Hypothalamus (tissue), 51 donors: ENCODE results near the gene RPS23.
A peak's percentile ranks its signal among the peaks of the same experiment; 100 is the strongest.

Source experiments
- DNase-seq, 51 donors: peaks; one replicate each; lab custom pipeline; 2025; lab: John Stamatoyannopoulos, UW

The RPS23 gene

DNA sequence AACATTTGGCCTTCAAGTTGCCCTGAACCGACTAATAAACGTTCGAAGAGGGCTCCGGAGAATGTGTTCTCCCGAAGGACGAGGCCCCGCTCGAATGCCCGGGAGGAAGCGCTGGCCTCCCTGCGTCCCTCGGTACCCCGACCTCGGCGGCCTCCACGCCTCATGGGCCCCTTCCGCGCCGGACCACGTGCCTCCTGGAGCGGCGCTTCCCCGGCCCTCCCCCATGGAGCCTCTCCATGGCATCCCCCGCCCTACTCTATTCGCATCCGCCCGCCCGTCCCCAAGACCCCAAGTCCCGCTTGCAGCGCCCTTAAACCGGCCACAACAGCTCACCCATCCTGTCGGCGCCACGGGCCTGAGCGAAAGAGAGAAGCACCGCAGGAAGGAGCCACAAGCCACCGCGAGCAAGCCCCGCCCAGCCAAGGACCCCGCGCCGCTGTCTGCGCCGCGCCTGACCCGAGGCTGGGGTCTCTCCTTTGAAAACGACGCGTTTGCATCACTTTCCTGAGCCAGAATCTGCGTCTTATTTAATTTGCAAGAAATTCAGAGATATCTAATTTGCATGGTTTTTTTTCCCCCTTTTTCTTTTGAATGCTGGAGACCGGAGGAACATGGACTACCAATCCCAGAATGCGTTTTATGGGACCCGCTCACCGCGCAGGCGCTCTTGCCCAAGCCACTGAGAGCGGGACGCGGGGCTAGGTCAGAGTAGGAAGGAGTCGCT, at the start of gene RPS23:
TSS of gene RPS23 (minus strand) at position 368 of the 724 bp plus-strand sequence. CDS start at position 337, 31 bp downstream.
- DNase-seq = peak; percentile 47 to 99 (median 88)

- DNase-seq = no peak
Observed at GRCh38 chr5:82327941-82328340, 49.8 kb upstream of the RPS23 start.

DNA sequence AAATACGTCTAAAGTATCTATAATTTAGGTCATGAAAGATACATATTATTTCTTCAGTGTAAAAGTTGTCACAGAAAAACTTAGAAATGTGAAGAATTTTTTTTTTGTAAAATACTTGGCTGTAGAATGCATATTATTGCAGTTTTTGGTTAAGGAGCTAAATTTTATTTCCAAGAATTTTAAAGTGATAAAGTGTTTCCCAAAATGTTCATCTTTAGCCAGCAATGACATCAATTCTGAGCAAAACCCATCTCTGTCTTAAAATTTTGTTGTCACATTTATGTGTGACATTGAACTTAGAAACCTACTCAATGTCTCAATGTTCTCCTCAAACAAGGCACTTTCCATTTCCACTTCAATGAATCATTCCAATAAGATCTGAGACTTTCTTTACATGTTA, 47.8 kb upstream of the RPS23 start:
- DNase-seq = no peak

DNA sequence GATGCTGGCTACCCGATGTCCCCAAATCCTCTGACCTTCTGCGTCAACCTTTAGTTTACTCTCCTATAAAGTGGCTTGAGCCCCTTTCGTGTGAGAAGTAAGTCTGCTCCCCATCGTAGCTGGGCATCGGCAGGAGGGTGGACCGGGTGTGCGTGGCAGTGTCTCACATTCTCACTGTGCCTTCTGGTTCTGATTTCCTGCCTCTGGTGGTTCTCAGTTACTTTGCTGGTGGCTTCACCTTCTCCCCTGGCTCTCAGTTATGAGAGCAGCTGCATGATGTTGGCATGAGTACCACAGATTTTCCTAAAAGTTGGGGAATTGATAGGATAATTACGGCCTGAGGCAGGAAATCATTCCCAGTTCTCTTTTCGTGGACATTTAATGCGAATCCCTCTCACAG, 47.0 kb upstream of the RPS23 start:
- DNase-seq = no peak

DNA sequence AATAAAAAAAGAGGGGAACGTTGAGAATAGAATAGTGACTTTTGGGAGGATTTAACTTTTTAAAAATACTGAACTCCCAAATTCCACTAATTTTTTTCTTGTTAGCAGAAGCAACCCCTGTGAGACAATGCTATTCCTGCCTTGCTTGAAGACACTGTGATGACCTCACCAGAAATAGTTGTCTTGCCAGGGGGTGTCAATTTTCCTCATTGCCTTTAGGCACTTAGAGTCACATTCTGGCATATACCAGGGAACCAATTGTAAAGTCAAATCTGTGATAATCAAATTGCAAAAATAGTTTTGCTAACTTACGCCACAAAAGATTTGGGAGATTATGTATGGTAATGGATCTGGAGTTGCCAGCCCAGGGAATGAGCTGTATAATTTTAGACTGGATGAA, 42.8 kb upstream of the RPS23 start:
- no peak for DNase-seq

GRCh38 chr5:82319651-82320376, 41.7 kb upstream of the RPS23 start:
- DNase-seq = no peak

DNA sequence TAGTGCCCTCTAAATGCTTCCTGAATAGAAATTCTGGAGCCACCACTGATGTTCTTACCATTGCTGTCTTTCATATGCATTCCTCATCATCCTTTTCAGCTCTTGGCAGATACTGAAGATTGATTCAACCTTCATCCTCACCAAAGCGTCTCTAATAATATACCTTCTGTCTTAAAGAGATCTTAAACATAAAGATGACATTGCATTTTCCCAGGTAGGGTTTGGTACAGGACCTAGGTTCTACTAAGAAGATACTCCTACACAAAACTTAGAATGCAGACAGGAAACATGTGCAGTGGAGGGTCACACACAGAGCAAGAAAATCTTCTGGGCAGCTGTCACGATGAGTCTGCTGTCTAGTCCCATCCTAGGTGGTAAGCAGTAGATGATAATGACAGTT, 41.0 kb upstream of the RPS23 start:
- no peak for DNase-seq

DNA sequence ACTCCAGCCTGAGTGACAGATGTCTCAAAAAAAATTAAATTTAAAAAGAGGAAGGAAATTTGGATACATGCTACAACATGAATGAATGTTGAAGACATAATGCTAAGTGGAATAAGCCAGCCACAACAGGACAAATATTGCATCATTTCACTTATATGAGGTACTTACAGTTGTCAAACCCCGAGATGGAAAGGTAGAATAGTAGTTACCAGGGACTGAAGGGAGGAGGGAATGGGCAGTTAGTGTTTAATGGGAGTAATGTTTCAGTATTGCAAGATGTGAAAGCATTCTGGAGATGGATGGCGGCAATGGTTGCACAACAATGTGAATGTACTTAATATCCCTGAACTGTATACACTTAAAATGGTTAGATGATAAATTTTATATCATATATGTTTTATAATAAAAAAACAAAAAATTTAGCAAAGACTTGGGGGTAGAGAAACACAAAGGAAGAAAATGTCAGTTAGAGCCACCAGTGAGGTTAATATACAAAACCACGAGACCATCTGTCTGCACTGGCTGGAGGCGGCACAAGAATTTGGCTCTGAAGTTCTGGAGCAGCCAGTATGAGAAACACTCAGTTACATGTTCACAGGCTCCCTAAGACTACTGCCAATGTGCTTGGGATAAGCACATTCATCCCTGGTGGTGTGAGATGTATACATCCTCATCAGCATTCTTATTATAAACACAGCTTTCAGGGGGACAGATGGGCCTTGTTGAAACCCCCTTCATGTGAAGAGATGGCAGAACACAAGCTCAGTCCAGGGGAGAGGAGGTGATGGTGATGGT, 37.0 kb upstream of the RPS23 start:
- no peak for DNase-seq

DNA sequence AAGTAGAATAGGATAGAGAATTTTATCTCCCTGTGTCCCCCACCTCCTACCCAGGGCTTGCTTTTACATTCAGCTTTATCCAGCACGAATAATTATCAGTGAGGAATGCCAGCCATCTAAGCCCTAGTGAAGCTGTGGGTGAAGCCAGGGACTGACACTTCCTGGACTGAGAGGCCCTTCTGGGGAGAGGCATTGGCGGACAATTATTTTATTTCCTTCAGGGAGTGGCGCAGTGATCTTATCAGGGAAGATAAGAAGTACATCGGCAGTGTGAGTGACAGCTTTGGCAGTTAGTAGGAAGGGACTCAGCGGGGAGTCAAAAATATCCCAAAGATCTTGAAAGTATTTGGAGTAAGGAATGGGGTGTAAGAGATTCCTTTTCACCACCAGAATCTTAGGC, 34.9 kb upstream of the RPS23 start:
- DNase-seq = no peak

GRCh38 chr5:82312373-82312856, 34.3 kb upstream of the RPS23 start:
- DNase-seq = peak in 37 of 51 donors; percentile 1 to 71 (median 35)

DNA sequence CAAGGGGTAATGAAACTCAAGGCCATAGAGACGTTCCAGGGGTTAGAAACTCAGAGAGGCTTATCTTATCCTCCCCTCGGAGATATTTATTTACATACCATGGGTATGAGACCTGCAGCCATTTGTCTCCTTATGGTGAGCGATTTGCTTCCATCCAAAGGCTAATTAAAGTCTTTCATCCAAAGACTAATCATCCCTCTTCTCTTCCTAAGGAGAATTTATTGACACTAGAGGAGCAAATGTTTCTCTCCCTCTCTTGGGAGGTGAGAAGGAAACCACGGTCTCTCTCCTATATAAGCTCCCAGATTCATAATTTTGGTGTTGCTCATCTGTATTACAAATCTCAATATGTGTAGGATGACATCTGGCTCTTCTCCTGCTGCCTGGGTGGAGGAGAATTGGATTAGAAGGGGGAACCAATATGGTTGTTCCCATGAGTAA, 31.0 kb upstream of the RPS23 start:
- no peak for DNase-seq

DNA sequence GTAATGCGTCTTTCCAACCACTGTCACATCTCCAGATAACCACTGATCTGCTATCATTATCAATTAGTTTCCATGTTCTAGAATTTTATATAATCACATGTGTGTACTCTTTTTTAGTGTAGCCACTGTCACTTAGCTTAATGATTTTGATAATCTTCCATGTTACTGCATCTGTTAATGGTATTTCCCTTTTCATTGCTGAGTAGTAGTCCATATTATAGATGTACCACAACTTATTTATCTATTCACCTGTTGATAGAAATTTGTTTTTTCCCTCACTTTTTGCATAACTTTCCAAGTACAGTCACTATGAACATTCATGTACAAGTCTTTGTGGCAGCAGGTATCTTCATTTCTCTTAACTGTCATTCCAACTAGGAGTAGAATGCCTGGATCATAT, 30.3 kb upstream of the RPS23 start:
- no peak for DNase-seq

DNA sequence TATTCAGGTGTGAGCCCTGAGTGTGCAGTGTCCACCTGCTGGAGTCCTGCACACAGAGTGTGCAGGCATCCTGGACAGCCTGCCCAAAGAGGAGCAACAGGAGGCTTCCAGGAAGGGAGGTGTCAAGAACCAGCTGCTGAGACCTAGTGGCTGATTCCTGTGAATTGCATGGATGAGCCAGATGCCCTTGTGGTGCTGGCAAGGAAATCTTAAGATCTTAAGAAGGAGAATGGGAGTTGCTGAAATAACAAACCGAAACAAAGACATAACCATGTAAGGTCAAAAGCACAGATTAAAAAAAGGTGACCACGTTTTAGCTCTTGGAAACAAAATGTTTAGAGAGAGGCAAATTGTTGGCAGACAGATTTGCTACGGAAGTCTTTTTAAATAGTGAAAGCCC, 29.3 kb upstream of the RPS23 start:
- no peak for DNase-seq

DNA sequence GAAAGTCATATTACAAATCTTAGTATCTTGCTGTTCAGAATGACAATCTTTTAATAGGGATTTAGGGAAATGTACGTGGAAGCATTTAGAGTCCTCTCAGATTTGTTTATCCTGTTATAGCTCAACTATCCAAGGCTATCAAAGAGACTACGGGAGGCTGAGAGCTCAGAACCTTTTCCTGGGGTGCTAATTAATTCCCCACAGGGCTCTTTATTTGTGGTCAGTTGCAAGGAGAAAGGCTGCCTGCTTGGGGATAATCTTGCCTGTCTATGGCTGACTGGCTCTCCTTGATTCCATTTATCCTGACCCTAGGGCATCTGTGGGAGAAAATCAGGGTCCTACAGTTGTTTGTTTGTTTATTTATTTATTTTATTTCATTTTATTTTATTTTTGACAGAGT, 28.0 kb upstream of the RPS23 start:
- no peak for DNase-seq

DNA sequence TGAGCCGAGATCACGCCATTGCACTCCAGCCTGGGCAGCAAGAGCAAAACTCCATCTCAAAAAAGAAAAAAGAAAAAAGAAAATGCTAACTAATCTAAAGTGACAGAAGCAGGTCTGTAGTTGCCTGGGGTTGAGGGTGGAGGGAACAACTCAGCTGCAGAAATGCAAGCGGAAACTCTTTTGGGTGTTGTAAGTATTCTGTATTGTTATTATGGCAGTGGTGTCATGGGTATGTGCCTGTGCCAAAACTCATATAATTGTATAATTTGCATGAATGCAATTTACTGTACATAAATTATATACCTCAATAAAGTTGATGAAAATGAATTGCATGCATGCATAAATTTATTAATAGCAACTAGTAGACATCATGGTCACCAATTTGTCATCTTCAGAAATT, 23.0 kb upstream of the RPS23 start:
- no peak for DNase-seq

DNA sequence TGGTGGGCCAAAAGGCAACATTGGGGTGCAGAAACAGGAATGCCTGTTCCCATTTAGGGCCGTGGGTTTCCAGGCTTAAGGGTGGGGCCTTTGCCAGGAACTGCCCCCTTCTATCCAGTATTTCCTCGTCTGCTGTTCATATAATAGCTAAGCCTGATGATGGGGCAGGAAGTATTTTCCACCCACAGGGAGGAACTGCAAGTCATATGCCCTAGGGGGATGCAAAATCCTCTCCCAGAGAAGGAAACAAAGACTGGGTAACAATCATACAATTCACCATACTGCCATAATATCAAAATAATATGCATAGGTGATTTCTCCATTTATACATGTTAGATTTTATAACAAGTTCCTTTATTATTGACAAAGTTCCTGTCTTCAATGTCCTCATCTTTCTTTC, 20.5 kb upstream of the RPS23 start:
- no peak for DNase-seq

- DNase-seq = no peak
Observed at GRCh38 chr5:82297711-82298110, 19.6 kb upstream of the RPS23 start.

DNA sequence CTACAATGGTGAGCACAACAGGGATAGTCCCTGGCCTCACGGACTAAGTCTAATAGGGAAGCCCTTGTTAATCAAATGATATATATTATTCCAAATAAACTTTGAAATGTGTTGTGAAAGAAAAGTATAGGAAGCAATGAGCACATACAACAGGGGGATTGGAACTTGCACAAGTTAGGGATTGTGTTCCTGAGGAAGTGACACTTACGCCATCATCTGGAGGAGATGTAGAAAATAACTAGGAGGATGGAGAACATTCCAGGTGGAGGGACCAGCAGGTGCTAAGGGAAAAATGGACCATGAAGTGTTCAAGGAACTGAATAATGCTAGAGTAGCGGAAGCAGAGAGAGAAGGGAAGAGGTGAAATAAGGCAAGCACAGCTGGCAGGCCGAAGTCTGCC, 18.8 kb upstream of the RPS23 start:
- DNase-seq = no peak

DNA sequence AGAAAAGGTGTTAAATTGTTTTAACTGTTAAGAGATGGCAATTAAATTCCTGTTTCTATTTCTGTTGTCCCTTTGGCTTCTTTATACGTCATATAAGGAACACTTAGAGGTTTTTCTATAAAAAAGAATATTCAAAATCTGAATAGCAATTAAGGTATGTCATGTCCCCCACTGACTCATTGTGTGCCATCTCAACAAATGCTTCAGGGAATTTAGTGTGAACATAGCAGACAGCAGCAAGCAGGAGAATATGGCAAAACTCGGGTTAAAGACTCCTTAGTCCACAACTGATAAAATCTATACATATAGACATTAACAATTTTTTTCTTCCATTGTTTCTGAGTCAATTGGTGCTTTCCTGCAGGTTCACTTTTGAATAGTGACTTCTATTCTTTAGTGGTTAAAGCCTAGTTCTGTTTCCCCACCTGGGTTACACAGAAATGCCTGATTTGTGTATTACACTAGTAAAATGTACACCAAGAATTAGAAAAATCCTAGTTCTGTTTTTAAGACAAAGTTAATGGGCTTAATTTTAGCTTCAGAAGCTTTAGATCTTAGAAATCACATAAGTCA, 17.9 kb upstream of the RPS23 start:
- no peak for DNase-seq

DNA sequence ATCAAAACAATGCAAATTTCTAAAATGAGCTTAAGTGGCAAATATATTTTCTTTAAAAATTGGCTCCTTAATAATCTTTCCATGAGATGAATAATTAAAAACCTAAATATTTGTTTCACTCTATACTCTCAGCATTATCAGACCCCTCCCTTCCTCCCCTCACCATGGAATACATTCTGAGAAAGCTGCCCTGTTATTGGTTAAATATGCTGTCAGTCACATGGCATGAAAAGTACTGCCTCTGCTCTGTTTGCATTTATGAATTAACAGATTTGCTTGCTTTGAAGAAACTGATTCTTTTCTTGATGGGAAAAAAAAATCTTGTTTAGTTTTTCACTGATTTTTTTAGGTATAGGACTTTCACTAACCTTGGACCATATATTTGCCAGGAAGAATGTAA, 17.0 kb upstream of the RPS23 start:
- DNase-seq = no peak

DNA sequence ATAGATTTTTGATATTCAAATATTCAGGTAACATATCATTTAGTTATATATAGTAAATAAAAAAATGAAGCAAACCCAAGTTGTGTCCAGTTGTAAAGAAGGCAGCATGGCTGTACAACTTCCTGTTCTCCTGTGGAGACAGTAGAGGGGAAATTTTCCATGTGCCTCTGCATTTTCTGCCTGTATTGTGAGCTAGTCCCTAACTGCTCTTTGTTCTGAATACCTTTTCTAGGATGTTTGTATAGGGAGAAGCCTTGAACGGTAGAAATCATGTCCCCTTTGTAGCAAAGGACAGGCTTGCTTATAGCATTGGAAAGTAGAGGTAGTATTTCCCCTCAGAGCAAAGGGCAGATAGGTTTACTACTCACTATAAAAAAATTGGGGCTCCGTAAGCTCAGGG, 13.3 kb upstream of the RPS23 start:
- no peak for DNase-seq
